ENCODE measurements around the gene HMGB3. TPM values are rescaled to one million over a fixed set of nuclear protein-coding genes. Genes with fewer than 3 reads are reported as not detected.
"Not testable (repeated sequence)": the region's sequence is repeated elsewhere in the genome, so short reads cannot be mapped to it uniquely, and the experiment has no call there.

HMGB3 gene
- polyA plus RNA-seq, 2 of the 4 experiments (the other 2 are of a cell fraction): 104 to 142 TPM

DNA sequence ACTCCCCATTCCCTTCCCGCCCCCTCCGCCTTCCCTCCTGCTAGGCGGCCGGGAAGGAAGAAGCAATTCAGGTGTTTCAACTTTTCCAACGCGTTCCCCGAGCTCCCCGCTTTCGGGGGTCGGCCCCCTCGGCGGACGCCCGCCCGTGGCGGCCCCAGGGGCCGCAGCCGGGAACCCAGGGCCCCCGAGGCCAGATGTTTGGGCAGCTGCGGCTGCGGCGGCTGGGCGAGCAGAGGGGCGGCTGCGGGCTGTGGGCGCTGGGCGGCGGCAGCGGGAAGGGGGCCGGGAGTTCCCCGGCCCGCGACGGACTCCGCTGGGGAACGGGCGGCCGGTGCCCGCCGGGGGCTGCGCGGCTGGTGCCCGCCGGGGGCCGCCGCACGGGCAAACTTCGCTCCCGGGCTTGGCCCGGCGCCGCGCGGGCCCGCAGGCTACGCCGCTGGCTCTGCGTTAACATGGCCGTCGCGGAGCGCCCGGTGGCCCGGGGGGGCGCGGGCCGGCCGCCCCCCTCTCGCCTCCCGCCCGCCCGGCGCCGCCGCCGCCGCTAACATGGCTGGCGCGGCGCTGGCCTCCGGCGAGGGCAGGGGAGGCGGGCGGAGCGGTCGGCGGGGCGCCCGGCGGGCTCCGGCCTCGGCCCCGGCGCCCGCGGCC is 510 bp downstream of the HMGB3 start:
- ChIA-PET CTCF (interaction anchor here (1.1 to 2.6 kb wide), 2 partner anchors 141 to 211 kb away, joined by 4 to 12 read pairs; no protein-coding TSS in a partner anchor), POLR2A (interaction anchor here (1.5 kb wide), 1 partner anchor 211 kb away, joined by 9 read pairs; no protein-coding TSS in a partner anchor)
- ATAC-seq (peak in 1 of 2 experiments; percentile 20; a peak in 1 of 6 replicates), FAIRE-seq (no peak), DNase-seq (ENCODE audit: low read depth in 1 of 2, low spot score in 1 of 2) (no peak)
- Histone ChIP-seq H3K4me1 (0 out of 3 replicates have a peak, but pooled peaks cover 12% of the 10 kb centered on the region), H3K27ac (peak overlapping the region; percentile 96), H3K9me3 (no peaks in the 10 kb centered on the region), H3K4me2 (peak overlapping the region; percentile 63), H3K4me3 (peak overlapping the region; percentile 99)
- TF ChIP-seq HOXA7 (CRISPR knock-in tag; IDR thresholded peaks at IDR 0.05) (no peak), NFE2L2 (conservative IDR thresholded peaks at IDR 0.05; ENCODE audit: low read length) (no peak), JUNB (IDR thresholded peaks at IDR 0.05) (no peak), JUN (IDR thresholded peaks at IDR 0.05) (peak in 1 of 2 experiments; percentile 49; a peak in 1 of 5 replicates), CBX2 (IDR thresholded peaks at IDR 0.05; ENCODE audit: borderline replicate concordance, low read depth) (no peak), PHF8 (IDR thresholded peaks at IDR 0.05; ENCODE audit: borderline replicate concordance, low read depth) (0 out of 2 replicates have a peak, but pooled peaks have one; percentile 21), NPAS2 (CRISPR knock-in tag; IDR thresholded peaks at IDR 0.05; ENCODE audit: borderline replicate concordance) (no peak)
- TF ChIP-seq, protein P1, sequence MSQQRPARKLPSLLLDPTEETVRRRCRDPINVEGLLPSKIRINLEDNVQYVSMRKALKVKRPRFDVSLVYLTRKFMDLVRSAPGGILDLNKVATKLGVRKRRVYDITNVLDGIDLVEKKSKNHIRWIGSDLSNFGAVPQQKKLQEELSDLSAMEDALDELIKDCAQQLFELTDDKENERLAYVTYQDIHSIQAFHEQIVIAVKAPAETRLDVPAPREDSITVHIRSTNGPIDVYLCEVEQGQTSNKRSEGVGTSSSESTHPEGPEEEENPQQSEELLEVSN (IDR thresholded peaks at IDR 0.05; ENCODE audit: borderline replicate concordance, low read depth): no peak
- TF ChIP-seq, protein P2, sequence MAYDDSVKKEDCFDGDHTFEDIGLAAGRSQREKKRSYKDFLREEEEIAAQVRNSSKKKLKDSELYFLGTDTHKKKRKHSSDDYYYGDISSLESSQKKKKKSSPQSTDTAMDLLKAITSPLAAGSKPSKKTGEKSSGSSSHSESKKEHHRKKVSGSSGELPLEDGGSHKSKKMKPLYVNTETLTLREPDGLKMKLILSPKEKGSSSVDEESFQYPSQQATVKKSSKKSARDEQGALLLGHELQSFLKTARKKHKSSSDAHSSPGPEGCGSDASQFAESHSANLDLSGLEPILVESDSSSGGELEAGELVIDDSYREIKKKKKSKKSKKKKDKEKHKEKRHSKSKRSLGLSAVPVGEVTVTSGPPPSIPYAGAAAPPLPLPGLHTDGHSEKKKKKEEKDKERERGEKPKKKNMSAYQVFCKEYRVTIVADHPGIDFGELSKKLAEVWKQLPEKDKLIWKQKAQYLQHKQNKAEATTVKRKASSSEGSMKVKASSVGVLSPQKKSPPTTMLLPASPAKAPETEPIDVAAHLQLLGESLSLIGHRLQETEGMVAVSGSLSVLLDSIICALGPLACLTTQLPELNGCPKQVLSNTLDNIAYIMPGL (CRISPR knock-in tag; IDR thresholded peaks at IDR 0.05; ENCODE audit: borderline replicate concordance): no peak
- WGBS (ENCODE audit: missing lambda C conversion rate): no CpG with 5 or more reads among the region's 96 CpGs

DNA sequence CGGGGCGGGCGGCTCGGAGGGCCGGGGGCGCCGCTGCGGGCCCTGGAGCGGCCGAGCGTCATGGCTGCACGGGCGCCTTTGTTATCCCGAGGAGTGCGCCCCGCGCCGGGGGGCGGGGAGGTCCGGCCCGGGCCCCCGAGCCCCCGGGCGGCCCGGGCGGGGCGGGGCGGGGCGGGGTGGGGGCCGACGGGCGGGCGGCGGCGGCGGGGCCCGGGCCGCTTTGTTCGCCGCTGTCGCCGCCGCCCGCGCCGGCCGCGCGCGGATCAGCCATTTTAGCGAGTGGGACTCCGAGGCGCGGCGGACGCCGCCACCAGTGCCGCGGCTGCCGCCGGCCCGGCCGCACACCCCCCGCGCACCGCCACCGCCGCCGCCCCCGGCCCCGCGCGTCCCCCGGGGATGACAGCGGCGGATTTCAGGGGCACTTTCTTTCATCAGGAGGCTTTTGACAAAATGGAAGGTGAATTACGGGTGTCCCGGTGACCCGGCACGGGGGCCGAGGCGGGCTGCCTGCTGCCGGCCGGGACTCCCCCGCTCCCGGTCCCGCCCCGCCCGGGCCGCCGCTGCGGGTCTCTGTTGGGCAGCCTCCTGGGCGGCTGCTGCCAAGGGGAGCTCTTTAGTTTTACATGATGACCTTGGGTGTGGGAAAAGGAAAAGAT is 1.2 kb downstream of the HMGB3 start:
- 0 out of 6 replicates have a peak, but pooled peaks of 1 of the 2 experiments have one; percentile 25 for ATAC-seq
- peak overlapping the region; percentile 99 for H3K4me3 ChIP-seq
- FAIRE-seq: no peak
- no peaks in the 10 kb centered on the region for H3K9me3 ChIP-seq
- ChIA-PET POLR2A (no interaction called here), CTCF (interaction anchor here (1.3 kb wide), 1 partner anchor 212 kb away, joined by 5 read pairs; no protein-coding TSS in a partner anchor)
- peak overlapping the region; percentile 82 for H3K4me2 ChIP-seq
- H3K4me1 ChIP-seq: 0 out of 3 replicates have a peak, but pooled peaks cover 12% of the 10 kb centered on the region
- no peak for DNase-seq (ENCODE audit: low read depth in 1 of 2, low spot score in 1 of 2)
- no peak for TF ChIP-seq KDM5A (IDR thresholded peaks at IDR 0.05)
- TF ChIP-seq NR3C1 (IDR thresholded peaks at IDR 0.05): no peak
- TF ChIP-seq JUNB (IDR thresholded peaks at IDR 0.05): no peak
- no peak for TF ChIP-seq KDM1A (IDR thresholded peaks at IDR 0.05; ENCODE audit: low read depth)
- no CpG with 5 or more reads among the region's 93 CpGs for WGBS (ENCODE audit: missing lambda C conversion rate)
- H3K27ac ChIP-seq: peak overlapping the region; percentile 96

DNA sequence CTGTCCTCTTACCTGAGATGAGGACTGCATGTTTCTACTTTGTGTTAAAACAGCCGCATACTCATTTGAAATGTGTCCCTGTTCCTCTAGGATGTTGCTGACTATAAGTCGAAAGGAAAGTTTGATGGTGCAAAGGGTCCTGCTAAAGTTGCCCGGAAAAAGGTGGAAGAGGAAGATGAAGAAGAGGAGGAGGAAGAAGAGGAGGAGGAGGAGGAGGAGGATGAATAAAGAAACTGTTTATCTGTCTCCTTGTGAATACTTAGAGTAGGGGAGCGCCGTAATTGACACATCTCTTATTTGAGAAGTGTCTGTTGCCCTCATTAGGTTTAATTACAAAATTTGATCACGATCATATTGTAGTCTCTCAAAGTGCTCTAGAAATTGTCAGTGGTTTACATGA is 4.6 kb downstream of the HMGB3 start:
- H3K4me2 ChIP-seq; H3K27ac ChIP-seq; H3K4me3 ChIP-seq; CTCF ChIA-PET; H3K4me1 ChIP-seq; DNase-seq (ENCODE audit: low read depth in 1 of 2, low spot score in 1 of 2); H3K9me3 ChIP-seq; ATAC-seq; POLR2A ChIA-PET: not testable (repeated sequence)
- WGBS (ENCODE audit: missing lambda C conversion rate): 94% methylated on average over 6 of the region's 6 CpGs
- peak; percentile 43 for FAIRE-seq

DNA sequence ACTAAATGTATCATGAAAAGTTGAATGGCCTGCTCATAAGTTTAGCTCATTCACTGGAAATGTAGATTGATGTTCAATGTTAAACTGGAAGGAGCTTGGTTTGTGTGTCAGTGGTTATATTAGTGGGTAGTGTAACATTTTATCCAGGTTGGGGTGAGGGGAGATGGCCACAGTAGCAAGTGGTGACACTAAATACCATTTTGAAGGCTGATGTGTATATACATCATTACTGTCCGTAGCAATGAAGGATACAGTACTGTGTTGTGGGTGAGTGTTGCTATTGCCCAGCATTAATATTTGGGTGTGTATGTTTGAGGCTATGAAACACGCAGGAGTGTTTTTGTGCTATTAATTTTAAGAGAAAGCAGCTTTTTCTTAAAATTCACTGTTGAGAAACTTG is 6.3 kb downstream of the HMGB3 start:
- ATAC-seq (peak in 1 of 2 experiments; percentile 13; a peak in 1 of 6 replicates), DNase-seq (ENCODE audit: low read depth in 1 of 2, low spot score in 1 of 2) (no peak), FAIRE-seq (no peak)
- no peak overlapping the region for H3K4me2 ChIP-seq
- ChIA-PET CTCF (interaction anchor here (0.9 to 1.2 kb wide), 2 partner anchors 43 to 217 kb away, joined by 3 read pairs; no protein-coding TSS in a partner anchor), POLR2A (no interaction called here)
- H3K4me3 ChIP-seq: no peak overlapping the region
- no peak overlapping the region for H3K27ac ChIP-seq
- WGBS (ENCODE audit: missing lambda C conversion rate): 94% methylated on average over 2 of the region's 2 CpGs
- H3K4me1 ChIP-seq: 0 out of 3 replicates have a peak, but pooled peaks cover 8% of the 10 kb centered on the region
- H3K9me3 ChIP-seq: no peaks in the 10 kb centered on the region
- peak; percentile 46; the same call in 1 of the 2 replicates for TF ChIP-seq HOXA7 (CRISPR knock-in tag; IDR thresholded peaks at IDR 0.05)
- no peak for TF ChIP-seq ZNF302 (CRISPR knock-in tag; IDR thresholded peaks at IDR 0.05)
- peak in 1 of 2 experiments; percentile 7; a peak in 1 of 5 replicates for TF ChIP-seq JUN (IDR thresholded peaks at IDR 0.05)
- TF ChIP-seq NR3C1 (IDR thresholded peaks at IDR 0.05): no peak
